Activated CD8-positive, alpha-beta memory T cell treated with anti-CD3 and anti-CD28 coated beads for 48 hours (primary cell): ENCODE data around the gene TEKT5.

ENCODE experiments used
- DNase-seq, 3 experiments: peaks; one replicate each; pipeline ENCODE4 v3.0.0-alpha.2; 2020; ENCODE audit warnings: low read depth in 2 of 3, low spot score in 2 of 3

TEKT5 gene

GRCh38 chr16:10579965-10580882 lies 114.5 kb downstream of the TEKT5 start, which contains the start of gene EMP2:
TSS of gene EMP2 (minus strand) at chr16:10580598. CDS start at chr16:10547617, 32,981 bp downstream.
- DNase-seq = no peak

- no peak for DNase-seq
Observed at GRCh38 chr16:10579575-10579964, 115.2 kb downstream of the TEKT5 start.

GRCh38 chr16:10578474-10579316 lies 116.0 kb downstream of the TEKT5 start:
- DNase-seq = no peak
